Stimulated activated naive CD8-positive, alpha-beta T cell treated with anti-CD3 and anti-CD28 coated beads, Interleukin-15, amount 100 ng/mL, for 72 hours (primary cell): Measurements from ENCODE around the gene KATNAL2.
"Not testable (repeated sequence)": the region's sequence is repeated elsewhere in the genome, so short reads cannot be mapped to it uniquely, and the experiment has no call there.

Source experiments
- ATAC-seq: fragments of 150-1000 bp; cut with Tn5 transposase; 2 replicates; pipeline ENCODE4 v1.10.0; 2021; ENCODE audit warnings: mild to moderate bottlenecking, moderate library complexity
- DNase-seq, 2 donors: peaks; one replicate each; pipeline ENCODE4 v3.0.0; 2021 to 2022
- H3K27ac Mint-ChIP-seq, 2 donors: one replicate each; pipeline ENCODE4 v1.8.0; 2022; ENCODE audit warnings: mild to moderate bottlenecking in 2 of 2, mixed read lengths in 2 of 2, moderate library complexity in 2 of 2
- H3K27me3 Mint-ChIP-seq: one replicate; pipeline ENCODE4 v1.8.0; 2022; ENCODE audit warnings: mixed read lengths
- H3K4me1 Mint-ChIP-seq: one replicate; pipeline ENCODE4 v1.8.0; 2022; ENCODE audit warnings: mild to moderate bottlenecking, mixed read lengths
- H3K4me3 Mint-ChIP-seq, 2 donors: one replicate each; pipeline ENCODE4 v1.8.0; 2022; ENCODE audit warnings: mild to moderate bottlenecking in 2 of 2, mixed read lengths in 2 of 2, moderate library complexity in 1 of 2
- H3K9me3 Mint-ChIP-seq, 2 donors: one replicate each; pipeline ENCODE4 v1.8.0; 2022; ENCODE audit warnings: mixed read lengths in 2 of 2

KATNAL2 gene

GRCh38 chr18:46964579-46965293 is 47.3 kb downstream of the KATNAL2 start:
- not testable (repeated sequence) for DNase-seq, H3K4me3 Mint-ChIP-seq, H3K27ac Mint-ChIP-seq, H3K9me3 Mint-ChIP-seq, H3K4me1 Mint-ChIP-seq, H3K27me3 Mint-ChIP-seq
- ATAC-seq = peak; percentile 66

- DNase-seq, ATAC-seq, H3K27me3 Mint-ChIP-seq, H3K4me3 Mint-ChIP-seq, H3K9me3 Mint-ChIP-seq, H3K27ac Mint-ChIP-seq, H3K4me1 Mint-ChIP-seq: not testable (repeated sequence)
Measured at GRCh38 chr18:46966266-46966665, 48.9 kb downstream of the KATNAL2 start.

GRCh38 chr18:46969551-46969950 is 52.1 kb downstream of the KATNAL2 start:
- H3K4me1 Mint-ChIP-seq, DNase-seq, H3K27me3 Mint-ChIP-seq, H3K4me3 Mint-ChIP-seq, H3K9me3 Mint-ChIP-seq, H3K27ac Mint-ChIP-seq: not testable (repeated sequence)
- ATAC-seq = peak; percentile 67

GRCh38 chr18:47019870-47020269 is 102.5 kb downstream of the KATNAL2 start:
- not testable (repeated sequence) for DNase-seq, ATAC-seq, H3K27me3 Mint-ChIP-seq, H3K9me3 Mint-ChIP-seq, H3K27ac Mint-ChIP-seq, H3K4me1 Mint-ChIP-seq, H3K4me3 Mint-ChIP-seq

GRCh38 chr18:47020757-47021156 is 103.4 kb downstream of the KATNAL2 start:
- not testable (repeated sequence) for H3K4me3 Mint-ChIP-seq, H3K27me3 Mint-ChIP-seq, H3K4me1 Mint-ChIP-seq, DNase-seq, H3K9me3 Mint-ChIP-seq, H3K27ac Mint-ChIP-seq
- ATAC-seq = peak; percentile 16

GRCh38 chr18:47022821-47023220 is 105.4 kb downstream of the KATNAL2 start:
- not testable (repeated sequence) for H3K27ac Mint-ChIP-seq, H3K4me1 Mint-ChIP-seq, DNase-seq, H3K9me3 Mint-ChIP-seq, H3K27me3 Mint-ChIP-seq, ATAC-seq, H3K4me3 Mint-ChIP-seq

GRCh38 chr18:47023769-47024465 is 106.5 kb downstream of the KATNAL2 start:
- H3K27ac Mint-ChIP-seq, DNase-seq, H3K4me3 Mint-ChIP-seq, H3K4me1 Mint-ChIP-seq, H3K27me3 Mint-ChIP-seq, H3K9me3 Mint-ChIP-seq: not testable (repeated sequence)
- ATAC-seq = peak; percentile 62

GRCh38 chr18:47025557-47026174 is 108.3 kb downstream of the KATNAL2 start:
- H3K27ac Mint-ChIP-seq, ATAC-seq, H3K4me3 Mint-ChIP-seq, H3K4me1 Mint-ChIP-seq, H3K27me3 Mint-ChIP-seq, DNase-seq, H3K9me3 Mint-ChIP-seq: not testable (repeated sequence)

- not testable (repeated sequence) for H3K27me3 Mint-ChIP-seq, ATAC-seq, H3K4me3 Mint-ChIP-seq
Measured at GRCh38 chr18:47028738-47029137, 111.3 kb downstream of the KATNAL2 start.

GRCh38 chr18:47029684-47030353 is 112.4 kb downstream of the KATNAL2 start:
- H3K4me3 Mint-ChIP-seq, H3K4me1 Mint-ChIP-seq, H3K27me3 Mint-ChIP-seq, DNase-seq, H3K27ac Mint-ChIP-seq: not testable (repeated sequence)
- H3K9me3 Mint-ChIP-seq = peaks cover 10 to 26% of the 10 kb centered on the region in 2 donors
- ATAC-seq = peak; percentile 68

More at GRCh38 chr18:47028738-47029137, 111.3 kb downstream of the KATNAL2 start:
- not testable (repeated sequence) for H3K4me1 Mint-ChIP-seq, H3K27ac Mint-ChIP-seq
- peaks cover 5 to 19% of the 10 kb centered on the region in 2 donors for H3K9me3 Mint-ChIP-seq
- DNase-seq = peak in 1 of 2 donors; percentile 15

GRCh38 chr18:47030887-47031286 is 113.5 kb downstream of the KATNAL2 start:
- H3K27ac Mint-ChIP-seq, DNase-seq, H3K27me3 Mint-ChIP-seq, ATAC-seq, H3K4me1 Mint-ChIP-seq, H3K4me3 Mint-ChIP-seq: not testable (repeated sequence)
- peaks cover 10 to 26% of the 10 kb centered on the region in 2 donors for H3K9me3 Mint-ChIP-seq

- Mint-ChIP-seq H3K4me3 (no peak overlapping the region), H3K4me1 (no peaks in the 10 kb centered on the region), H3K27me3 (no peaks in the 10 kb centered on the region), H3K27ac (no peak overlapping the region), H3K9me3 (peaks cover 10 to 26% of the 10 kb centered on the region in 2 donors)
- DNase-seq (no peak), ATAC-seq (no peak)
Measured at GRCh38 chr18:47032945-47033344, 115.5 kb downstream of the KATNAL2 start.

GRCh38 chr18:47034591-47034990 is 117.2 kb downstream of the KATNAL2 start:
- H3K4me3 Mint-ChIP-seq = not testable (repeated sequence)

GRCh38 chr18:47035156-47035671 is 117.8 kb downstream of the KATNAL2 start, which contains the start of gene ELOA2:
Gene ELOA2 (minus strand): TSS chr18:47035621. CDS start chr18:47035264, 357 bp downstream.
- Mint-ChIP-seq H3K27ac (no peak within 1 kb of the TSS), H3K4me3 (no peak within 1 kb of the TSS), H3K27me3 (peaks cover 8% of the 10 kb centered on the region), H3K9me3 (peaks cover 10 to 26% of the 10 kb centered on the region in 2 donors), H3K4me1 (no peaks in the 10 kb centered on the region)
- ATAC-seq (no peak), DNase-seq (no peak)

More at GRCh38 chr18:47034591-47034990, 117.2 kb downstream of the KATNAL2 start:
- DNase-seq, H3K27me3 Mint-ChIP-seq, H3K4me1 Mint-ChIP-seq, H3K27ac Mint-ChIP-seq, ATAC-seq: not testable (repeated sequence)
- H3K9me3 Mint-ChIP-seq = peaks cover 10 to 26% of the 10 kb centered on the region in 2 donors

- no peak for DNase-seq
- H3K27ac Mint-ChIP-seq = no peak overlapping the region
- peaks cover 8% of the 10 kb centered on the region for H3K27me3 Mint-ChIP-seq
- no peaks in the 10 kb centered on the region for H3K4me1 Mint-ChIP-seq
- no peak overlapping the region for H3K4me3 Mint-ChIP-seq
- ATAC-seq = no peak
- peaks cover 6 to 21% of the 10 kb centered on the region in 2 donors for H3K9me3 Mint-ChIP-seq
Measured at GRCh38 chr18:47036298-47036874, 119.0 kb downstream of the KATNAL2 start.
